ENCODE measurements around the gene PYGM. TPM values are rescaled to one million over a fixed set of nuclear protein-coding genes. Genes with fewer than 3 reads are reported as not detected.

PYGM gene
- total and polyA plus RNA-seq, 2 donors (not counting 3 experiments of a cell fraction or from before 2014, with no cell fraction given) = 0.10 to 0.62 TPM

- CTCF ChIA-PET = interaction anchor here (0.8 to 1.9 kb wide), 4 partner anchors 11 to 86 kb away, joined by 3 to 8 read pairs (median 6); partner anchors contain the start of gene CDC42BPG
- Histone ChIP-seq H4K20me1 (replicated peaks; ENCODE audit: control insufficient read depth, extremely low read depth, insufficient read depth, low read length) (no peaks in the 10 kb centered on the region), H3K79me2 (ENCODE audit: control insufficient read depth, insufficient read depth, low read length) (peaks cover 5% of the 10 kb centered on the region), H3K27me3 (ENCODE audit: control insufficient read depth in 2 of 2, insufficient read depth in 2 of 2, low read length in 2 of 2) (no peaks in the 10 kb centered on the region), H3K4me2 (ENCODE audit: insufficient read depth, low read length) (peak overlapping the region; percentile 61), H3K36me3 (ENCODE audit: control insufficient read depth in 2 of 2, extremely low read depth in 1 of 2, insufficient read depth in 2 of 2, low read length in 2 of 2) (peaks cover 2 to 23% of the 10 kb centered on the region in 2 experiments), H3K9me3 (replicated peaks; ENCODE audit: control insufficient read depth, insufficient read depth, low read length) (no peaks in the 10 kb centered on the region), H2AFZ (ENCODE audit: low read depth, low read length) (peak overlapping the region; percentile 62), H3K4me3 (replicated peaks in 1 of 3; ENCODE audit: insufficient read depth in 1 of 3, low read depth in 1 of 3, low read length in 3 of 3) (peak overlapping the region; percentile 40 to 70 (median 43)), H3K9me1 (replicated peaks; ENCODE audit: control insufficient read depth, extremely low read depth, insufficient read depth, low read length) (no peaks in the 10 kb centered on the region), H3K27ac (ENCODE audit: insufficient read depth, low read depth, low read length) (peak overlapping the region; percentile 74), H3K9ac (replicated peaks; ENCODE audit: extremely low read depth, insufficient read depth, low read length) (peak overlapping the region; percentile 46), H3K4me1 (ENCODE audit: control insufficient read depth, extremely low read depth, insufficient read depth, low read length) (peaks cover 36% of the 10 kb centered on the region)
- no peak for DNase-seq (ENCODE audit: low read depth, low spot score)
- BruUV-seq (replicated peaks) = no TSS peak
- no peak for FAIRE-seq
- TF ChIP-seq, protein P1, sequence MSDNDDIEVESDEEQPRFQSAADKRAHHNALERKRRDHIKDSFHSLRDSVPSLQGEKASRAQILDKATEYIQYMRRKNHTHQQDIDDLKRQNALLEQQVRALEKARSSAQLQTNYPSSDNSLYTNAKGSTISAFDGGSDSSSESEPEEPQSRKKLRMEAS (IDR thresholded peaks at IDR 0.05; ENCODE audit: insufficient read depth, insufficient read length) = no peak
- TF ChIP-seq POLR2A (IDR thresholded peaks at IDR 0.05; ENCODE audit: low read depth, low read length) (no peak), POLR2AphosphoS5 (IDR thresholded peaks at IDR 0.05; ENCODE audit: insufficient read depth, low read depth, low read length) (no peak), JUN (IDR thresholded peaks at IDR 0.05; ENCODE audit: borderline replicate concordance, insufficient read depth, insufficient read length, low read depth) (no peak), FOS (IDR thresholded peaks at IDR 0.05; ENCODE audit: borderline replicate concordance, insufficient read depth, low read length) (no peak), MYC (IDR thresholded peaks at IDR 0.05; ENCODE audit: low read depth, low read length) (no peak), EZH2 (IDR thresholded peaks at IDR 0.05; ENCODE audit: borderline replicate concordance, low read depth, low read length, severe bottlenecking) (no peak), GATA2 (IDR thresholded peaks at IDR 0.05; ENCODE audit: insufficient read depth, insufficient read length, low read depth, low read length) (no peak)
- TF ChIP-seq, protein P2, sequence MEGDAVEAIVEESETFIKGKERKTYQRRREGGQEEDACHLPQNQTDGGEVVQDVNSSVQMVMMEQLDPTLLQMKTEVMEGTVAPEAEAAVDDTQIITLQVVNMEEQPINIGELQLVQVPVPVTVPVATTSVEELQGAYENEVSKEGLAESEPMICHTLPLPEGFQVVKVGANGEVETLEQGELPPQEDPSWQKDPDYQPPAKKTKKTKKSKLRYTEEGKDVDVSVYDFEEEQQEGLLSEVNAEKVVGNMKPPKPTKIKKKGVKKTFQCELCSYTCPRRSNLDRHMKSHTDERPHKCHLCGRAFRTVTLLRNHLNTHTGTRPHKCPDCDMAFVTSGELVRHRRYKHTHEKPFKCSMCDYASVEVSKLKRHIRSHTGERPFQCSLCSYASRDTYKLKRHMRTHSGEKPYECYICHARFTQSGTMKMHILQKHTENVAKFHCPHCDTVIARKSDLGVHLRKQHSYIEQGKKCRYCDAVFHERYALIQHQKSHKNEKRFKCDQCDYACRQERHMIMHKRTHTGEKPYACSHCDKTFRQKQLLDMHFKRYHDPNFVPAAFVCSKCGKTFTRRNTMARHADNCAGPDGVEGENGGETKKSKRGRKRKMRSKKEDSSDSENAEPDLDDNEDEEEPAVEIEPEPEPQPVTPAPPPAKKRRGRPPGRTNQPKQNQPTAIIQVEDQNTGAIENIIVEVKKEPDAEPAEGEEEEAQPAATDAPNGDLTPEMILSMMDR (IDR thresholded peaks at IDR 0.05; ENCODE audit: extremely low read depth in 1 of 2, insufficient read depth in 1 of 2, low read depth in 1 of 2, low read length in 2 of 2) = no peak
- POLR2A ChIA-PET = no interaction called here
- intact Hi-C loops (cut with micrococcal nuclease) (loop anchor here (1.0 to 2.0 kb wide), 4 partner anchors 8 to 212 kb away; partner anchors contain the start of genes ARL2, CDC42BPG, MEN1 and SF1), dilution Hi-C loops (cut with MboI; ENCODE audit: extremely low pct_ligation_motif_present, low sequenced_read_pairs) (no loop called here)
Observed at GRCh38 chr11:64802370-64803157, 42.8 kb upstream of the PYGM start.

Measured in endothelial cell of umbilical vein (primary cell).